Activated CD4-positive, alpha-beta T cell treated with anti-CD3 and anti-CD28 coated beads for 36 hours (primary cell): Measurements from ENCODE around the gene C12orf75. TPM values are rescaled to one million over a fixed set of nuclear protein-coding genes. Genes with fewer than 3 reads are reported as not detected.
A peak's percentile ranks its signal among the peaks of the same experiment; 100 is the strongest.

Experiments
- ATAC-seq: fragments of 200-7000 bp; cut with Tn5 transposase; one replicate; pipeline ENCODE4 v1.10.0; 2021; ENCODE audit warnings: mild to moderate bottlenecking, moderate library complexity
- CTCF ChIA-PET: fragments of 350-600 bp; sonication (Branson Sonifier 250); formaldehyde crosslinking; loops from one replicate; lab custom pipeline; 2021; ENCODE audit warnings: antibody characterized with exemption; lab: Charles Lee
- POLR2A ChIA-PET: fragments of 350-600 bp; sonication (Branson Sonifier 250); formaldehyde crosslinking; loops from one replicate; lab custom pipeline; 2021; ENCODE audit warnings: antibody characterized with exemption, inconsistent platforms; lab: Charles Lee
- DNase-seq: peaks from one replicate; pipeline ENCODE4 v3.0.0-alpha.2; 2020
- H3K27ac Mint-ChIP-seq: one replicate; pipeline ENCODE4 v1.8.0; 2021; ENCODE audit warnings: mixed read lengths
- H3K27me3 Mint-ChIP-seq: one replicate; pipeline ENCODE4 v1.8.0; 2021; ENCODE audit warnings: mixed read lengths
- H3K36me3 Mint-ChIP-seq: one replicate; pipeline ENCODE4 v1.8.0; 2021; ENCODE audit warnings: low read depth, mixed read lengths
- H3K4me1 Mint-ChIP-seq: one replicate; pipeline ENCODE4 v1.8.0; 2021; ENCODE audit warnings: mixed read lengths
- H3K4me3 Mint-ChIP-seq: one replicate; pipeline ENCODE4 v1.8.0; 2021; ENCODE audit warnings: mild to moderate bottlenecking, moderate library complexity, mixed read lengths
- H3K9me3 Mint-ChIP-seq: one replicate; pipeline ENCODE4 v1.8.0; 2021; ENCODE audit warnings: low read depth, mixed read lengths
- intact Hi-C, 2 experiments: fragments of 100-400 bp; cut with DNase I in 1 of 2; cut with micrococcal nuclease in 1 of 2; formaldehyde crosslinking; loops; one replicate each; pipeline versions ENCODE4 v1.14.2 to v1.15.1; 2022 to 2024; cut with DNase I, micrococcal nuclease
- total RNA-seq, 2 experiments: library from RNA; stranded (reverse); gene quantifications; one replicate each; pipeline ENCODE4 v1.2.3, GENCODE V29; 2021

The C12orf75 gene
- total RNA-seq, 2 experiments from 2014 or later = 53.8 to 59.9 TPM

GRCh38 chr12:105418229-105418628, 87.7 kb downstream of the C12orf75 start:
- Mint-ChIP-seq H3K9me3 (no peaks in the 10 kb centered on the region), H3K4me3 (no peak overlapping the region), H3K27me3 (no peaks in the 10 kb centered on the region), H3K27ac (no peak overlapping the region), H3K36me3 (no peaks in the 10 kb centered on the region), H3K4me1 (peaks cover 2% of the 10 kb centered on the region)
- intact Hi-C loops = no loop called here
- ChIA-PET POLR2A (no interaction called here), CTCF (interaction anchor here (0.7 to 2.3 kb wide), 2 partner anchors 718 to 806 kb away, joined by 4 to 13 read pairs; no protein-coding TSS in a partner anchor)
- no peak for DNase-seq
- no peak for ATAC-seq

GRCh38 chr12:105418821-105419291, 88.4 kb downstream of the C12orf75 start:
- intact Hi-C loops = no loop called here
- Mint-ChIP-seq H3K4me1 (peaks cover 9% of the 10 kb centered on the region), H3K9me3 (no peaks in the 10 kb centered on the region), H3K4me3 (no peak overlapping the region), H3K36me3 (no peaks in the 10 kb centered on the region), H3K27me3 (no peaks in the 10 kb centered on the region), H3K27ac (no peak overlapping the region)
- DNase-seq (no peak), ATAC-seq (no peak)
- ChIA-PET POLR2A (no interaction called here), CTCF (interaction anchor here (0.7 to 2.3 kb wide), 3 partner anchors 10 to 805 kb away, joined by 4 to 13 read pairs (median 8); no protein-coding TSS in a partner anchor)

GRCh38 chr12:105419606-105420005, 89.1 kb downstream of the C12orf75 start:
- DNase-seq (no peak), ATAC-seq (no peak)
- no peak overlapping the region for H3K27ac Mint-ChIP-seq
- H3K36me3 Mint-ChIP-seq = no peaks in the 10 kb centered on the region
- H3K9me3 Mint-ChIP-seq = no peaks in the 10 kb centered on the region
- ChIA-PET CTCF (interaction anchor here (1.0 to 2.3 kb wide), 5 partner anchors 11 to 717 kb away, joined by 5 to 30 read pairs (median 9); no protein-coding TSS in a partner anchor), POLR2A (no interaction called here)
- intact Hi-C loops = loop anchor here (1.0 to 5.0 kb wide), 4 partner anchors 717 to 863 kb away; no protein-coding TSS in a partner anchor
- no peak overlapping the region for H3K4me3 Mint-ChIP-seq
- no peaks in the 10 kb centered on the region for H3K27me3 Mint-ChIP-seq
- H3K4me1 Mint-ChIP-seq = peaks cover 13% of the 10 kb centered on the region

- Mint-ChIP-seq H3K36me3 (no peaks in the 10 kb centered on the region), H3K4me1 (peaks cover 13% of the 10 kb centered on the region), H3K4me3 (no peak overlapping the region), H3K9me3 (no peaks in the 10 kb centered on the region), H3K27me3 (no peaks in the 10 kb centered on the region), H3K27ac (no peak overlapping the region)
- ChIA-PET POLR2A (interaction anchor here (1.0 kb wide), 1 partner anchor 716 kb away, joined by 3 read pairs; no protein-coding TSS in a partner anchor), CTCF (interaction anchor here (0.6 to 2.2 kb wide), 18 partner anchors 11 to 1735 kb away, joined by 3 to 30 read pairs (median 4); no protein-coding TSS in a partner anchor)
- DNase-seq (no peak), ATAC-seq (no peak)
- intact Hi-C loops = loop anchor here (1.0 to 5.0 kb wide), 4 partner anchors 716 to 862 kb away; no protein-coding TSS in a partner anchor
These were observed 89.6 kb downstream of the C12orf75 start for GRCh38 chr12:105420046-105420445.

GRCh38 chr12:105420659-105421240, 90.3 kb downstream of the C12orf75 start:
- intact Hi-C loops = loop anchor here (1.0 to 5.0 kb wide), 4 partner anchors 716 to 862 kb away; no protein-coding TSS in a partner anchor
- H3K36me3 Mint-ChIP-seq = no peaks in the 10 kb centered on the region
- peaks cover under 1% of the 10 kb centered on the region for H3K27me3 Mint-ChIP-seq
- peak; percentile 73 for ATAC-seq
- no peak overlapping the region for H3K4me3 Mint-ChIP-seq
- CTCF ChIA-PET = interaction anchor here (0.6 to 2.2 kb wide), 19 partner anchors 12 to 1736 kb away, joined by 3 to 30 read pairs (median 3); no protein-coding TSS in a partner anchor
- H3K9me3 Mint-ChIP-seq = no peaks in the 10 kb centered on the region
- POLR2A ChIA-PET = interaction anchor here (1.0 kb wide), 1 partner anchor 715 kb away, joined by 3 read pairs; no protein-coding TSS in a partner anchor
- DNase-seq = peak; percentile 83
- no peak overlapping the region for H3K27ac Mint-ChIP-seq
- peaks cover 13% of the 10 kb centered on the region for H3K4me1 Mint-ChIP-seq

Other genes starting within 250 kb of the C12orf75 start
- 1 to 10 TPM; 7.1 to 7.6 TPM for gene ALDH1L2, start 246.2 kb upstream of the C12orf75 start, total RNA-seq
- gene WASHC4, start 223.0 kb upstream of the C12orf75 start, total RNA-seq = 10 to 100 TPM; 29.6 to 35.9 TPM
- 10 to 100 TPM; 13.9 to 17.2 TPM for gene APPL2, start 94.5 kb upstream of the C12orf75 start, total RNA-seq